Type B pancreatic cell (in vitro differentiated cells): ENCODE data around the gene RBM7. TPM values are rescaled to one million over a fixed set of nuclear protein-coding genes. Genes with fewer than 3 reads are reported as not detected.

Experiments used
- DNase-seq: peaks from one replicate; pipeline ENCODE4 v3.0.0; 2021; ENCODE audit warnings: mixed read lengths; ENCODE audit not compliant: unreplicated experiment; ENCODE audit errors: extremely low spot score
- H3K27ac Mint-ChIP-seq: 2 replicates; pipeline ENCODE4 v1.8.0; 2021; ENCODE audit warnings: mild to moderate bottlenecking, mixed read lengths
- H3K27me3 Mint-ChIP-seq: 2 replicates; pipeline ENCODE4 v1.8.0; 2021; ENCODE audit warnings: mixed read lengths
- H3K36me3 Mint-ChIP-seq: 2 replicates; pipeline ENCODE4 v1.8.0; 2021; ENCODE audit warnings: mixed read lengths
- H3K4me1 Mint-ChIP-seq: one replicate; pipeline ENCODE4 v1.8.0; 2021; ENCODE audit warnings: mixed read lengths; ENCODE audit not compliant: unreplicated experiment
- H3K4me3 Mint-ChIP-seq: 2 replicates; pipeline ENCODE4 v1.8.0; 2021; ENCODE audit warnings: mild to moderate bottlenecking, mixed read lengths
- H3K9me3 Mint-ChIP-seq: 2 replicates; pipeline ENCODE4 v1.8.0; 2021; ENCODE audit warnings: mixed read lengths
- CTCF ChIP-seq: fragments of 200-600 bp; sonication (generic); conservative IDR thresholded peaks from 2 replicates; pipeline ENCODE4 v1.5.0; 2021; ENCODE audit warnings: antibody characterized with exemption, mild to moderate bottlenecking
- total RNA-seq: library from RNA; stranded (reverse); gene quantifications from 2 replicates; pipeline ENCODE4 v1.2.1, GENCODE V29; 2021; ENCODE audit warnings: low replicate concordance

The RBM7 gene
- total RNA-seq, 1 donor from 2014 or later, result 32.6 TPM

GRCh38 chr11:114432893-114433292 lies 32.4 kb downstream of the RBM7 start:
- no peak overlapping the region for H3K4me3 Mint-ChIP-seq
- TF ChIP-seq CTCF, result no peak
- DNase-seq, result no peak
- no peaks in the 10 kb centered on the region for H3K36me3 Mint-ChIP-seq
- H3K27ac Mint-ChIP-seq, result no peak overlapping the region
- no peaks in the 10 kb centered on the region for H3K9me3 Mint-ChIP-seq
- no peaks in the 10 kb centered on the region for H3K27me3 Mint-ChIP-seq
- peaks cover 2% of the 10 kb centered on the region for H3K4me1 Mint-ChIP-seq

DNA sequence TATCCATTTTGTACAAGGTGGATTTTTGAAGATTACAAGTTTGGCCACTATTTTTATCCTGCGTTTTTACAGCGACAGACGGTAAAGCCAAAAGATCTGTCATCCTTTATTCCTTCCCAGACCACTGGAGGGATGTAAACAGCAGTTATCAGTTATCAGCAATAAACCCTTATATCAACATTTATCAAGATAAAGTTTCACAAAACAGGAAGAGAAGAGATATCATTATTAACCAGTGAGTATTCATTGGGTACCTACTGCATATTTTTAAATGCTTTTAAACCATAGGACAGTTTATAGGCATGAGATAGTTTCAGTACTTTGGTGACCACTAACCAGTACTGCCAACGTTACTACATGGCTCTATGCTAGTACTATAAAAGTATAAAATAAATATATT lies 32.9 kb downstream of the RBM7 start:
- Mint-ChIP-seq H3K27ac (no peak overlapping the region), H3K36me3 (no peaks in the 10 kb centered on the region), H3K4me1 (peaks cover 7% of the 10 kb centered on the region), H3K4me3 (no peak overlapping the region), H3K9me3 (no peaks in the 10 kb centered on the region), H3K27me3 (no peaks in the 10 kb centered on the region)
- no peak for DNase-seq
- no peak for TF ChIP-seq CTCF

DNA sequence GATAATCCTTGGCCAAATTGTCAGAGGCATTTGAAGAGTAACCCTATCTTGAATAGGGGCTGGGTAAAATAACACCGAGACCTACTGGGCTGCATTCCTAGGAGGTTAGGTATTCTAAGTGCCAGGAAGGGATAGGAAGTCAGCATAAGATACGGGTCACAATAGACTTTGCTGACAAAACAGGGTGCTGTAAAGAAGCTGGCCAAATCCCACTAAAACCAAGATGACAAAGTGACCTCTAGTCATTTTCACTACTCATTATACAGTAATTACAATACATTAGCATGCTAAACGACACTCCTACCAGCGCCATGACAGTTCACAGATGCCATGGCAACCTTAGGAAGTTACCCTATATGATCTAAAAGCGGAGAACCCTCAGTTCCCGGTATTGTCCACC lies 37.8 kb downstream of the RBM7 start:
- no peak for DNase-seq
- Mint-ChIP-seq H3K27me3 (no peaks in the 10 kb centered on the region), H3K27ac (peak overlapping the region; percentile 98), H3K4me1 (peaks cover 35% of the 10 kb centered on the region), H3K4me3 (peak overlapping the region; percentile 90), H3K36me3 (peaks cover 8% of the 10 kb centered on the region), H3K9me3 (no peaks in the 10 kb centered on the region)
- TF ChIP-seq CTCF, result no peak

DNA sequence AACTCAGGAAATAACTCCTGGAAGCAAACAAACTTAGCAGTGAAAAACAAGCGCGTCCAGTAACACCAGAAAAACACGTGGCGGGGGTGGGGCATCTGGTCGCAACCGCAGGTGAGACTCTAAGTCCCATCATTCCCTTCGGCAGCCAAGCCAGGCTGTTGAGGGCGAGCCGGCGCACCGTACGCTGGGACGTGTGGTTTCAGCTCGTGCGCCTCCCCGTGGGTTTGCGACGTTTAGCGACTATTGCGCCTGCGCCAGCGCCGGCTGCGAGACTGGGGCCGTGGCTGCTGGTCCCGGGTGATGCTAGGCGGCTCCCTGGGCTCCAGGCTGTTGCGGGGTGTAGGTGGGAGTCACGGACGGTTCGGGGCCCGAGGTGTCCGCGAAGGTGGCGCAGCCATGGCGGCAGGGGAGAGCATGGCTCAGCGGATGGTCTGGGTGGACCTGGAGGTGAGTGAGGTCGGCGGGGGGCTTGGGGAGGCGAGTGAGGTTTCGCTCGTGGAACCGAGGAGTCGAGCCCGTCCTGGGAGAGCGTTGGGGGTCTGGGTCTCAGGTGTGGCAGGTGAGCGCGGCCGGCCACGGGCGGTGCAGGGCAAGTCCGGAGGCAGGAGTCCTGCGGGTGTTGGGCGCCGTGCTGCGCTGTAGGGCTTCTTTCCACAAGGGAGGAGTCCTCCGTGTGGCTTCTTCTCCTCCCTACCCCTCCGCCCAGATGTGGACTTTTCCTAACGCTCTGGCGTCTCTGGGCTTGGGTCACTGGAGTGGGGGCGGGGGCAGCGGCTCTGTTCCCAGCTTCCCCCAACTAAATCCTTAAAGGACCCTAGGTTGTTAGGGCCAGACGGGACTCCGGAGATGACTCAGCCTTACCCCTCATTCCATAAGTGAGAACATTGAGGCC lies 39.0 kb downstream of the RBM7 start, which contains the start of gene REXO2:
REXO2 (plus strand) TSS at position 239 of the 892 bp plus-strand sequence; CDS start at position 301, 62 bp downstream.
- H3K36me3 Mint-ChIP-seq, result peaks cover 19% of the 10 kb centered on the region
- TF ChIP-seq CTCF, result peak; percentile 34
- H3K4me1 Mint-ChIP-seq, result peaks cover 46% of the 10 kb centered on the region

GRCh38 chr11:114440121-114440860 lies 39.8 kb downstream of the RBM7 start:
- Mint-ChIP-seq H3K4me3 (peak overlapping the region; percentile 90), H3K27me3 (no peaks in the 10 kb centered on the region), H3K36me3 (peaks cover 22% of the 10 kb centered on the region), H3K4me1 (peaks cover 49% of the 10 kb centered on the region), H3K27ac (peak overlapping the region; percentile 98), H3K9me3 (no peaks in the 10 kb centered on the region)
- no peak for TF ChIP-seq CTCF
- no peak for DNase-seq

More for the DNA sequence above, 39.0 kb downstream of the RBM7 start, which contains the start of gene REXO2:
- Mint-ChIP-seq H3K9me3 (no peaks in the 10 kb centered on the region), H3K27ac (peak within 1 kb of the TSS; percentile 98), H3K27me3 (no peaks in the 10 kb centered on the region), H3K4me3 (peak within 1 kb of the TSS; percentile 90)
- DNase-seq, result peak; percentile 94
